GM23338 (cell line): ENCODE measurements around the gene DECR2. TPM values are rescaled to one million over a fixed set of nuclear protein-coding genes. Genes with fewer than 3 reads are reported as not detected.
A peak's percentile ranks its signal among the peaks of the same experiment; 100 is the strongest.

Experiments used
- ATAC-seq: fragments of 200-7000 bp; cut with Tn5 transposase; 3 replicates; pipeline ENCODE4 v1.9.1; 2020
- DNase-seq: peaks from one replicate; pipeline ENCODE4 v3.0.0-alpha.2; 2015; ENCODE audit warnings: low spot score
- H2AFZ ChIP-seq: fragments of 200-600 bp; sonication (generic); 2 replicates; pipeline ENCODE4 v1.8.0; 2016; ENCODE audit warnings: antibody characterized with exemption, mild to moderate bottlenecking, moderate library complexity
- H3F3A ChIP-seq: fragments of 200-600 bp; sonication (generic); replicated peaks from 2 replicates; pipeline ENCODE4 v1.8.0; 2017; ENCODE audit warnings: antibody characterized with exemption, mixed run types, low read depth
- H3K27ac ChIP-seq: fragments of 200-600 bp; sonication (generic); 2 replicates; pipeline ENCODE4 v1.6.1; 2016; ENCODE audit warnings: low read depth
- H3K27me3 ChIP-seq: fragments of 200-600 bp; sonication (generic); 2 replicates; pipeline ENCODE4 v1.8.0; 2016; ENCODE audit warnings: mild to moderate bottlenecking, mixed run types, moderate library complexity; ENCODE audit not compliant: insufficient read depth
- H3K36me3 ChIP-seq: fragments of 200-600 bp; sonication (generic); 2 replicates; pipeline ENCODE4 v1.8.0; 2016; ENCODE audit warnings: mild to moderate bottlenecking; ENCODE audit not compliant: insufficient read depth
- H3K4me1 ChIP-seq: fragments of 200-600 bp; sonication (generic); 2 replicates; pipeline ENCODE4 v1.8.0; 2016; ENCODE audit warnings: mild to moderate bottlenecking, moderate library complexity; ENCODE audit not compliant: insufficient read depth
- H3K4me2 ChIP-seq: fragments of 200-600 bp; sonication (generic); 2 replicates; pipeline ENCODE4 v1.7.1; 2017; ENCODE audit warnings: mixed run types
- H3K4me3 ChIP-seq: fragments of 200-600 bp; sonication (generic); 2 replicates; pipeline ENCODE4 v1.6.1; 2016; ENCODE audit warnings: mixed run types
- H3K79me2 ChIP-seq: fragments of 200-600 bp; sonication (generic); replicated peaks from 2 replicates; pipeline ENCODE4 v1.8.0; 2017; ENCODE audit warnings: mild to moderate bottlenecking; ENCODE audit not compliant: insufficient read depth
- H3K9me2 ChIP-seq: fragments of 200-600 bp; sonication (generic); 2 replicates; pipeline ENCODE4 v1.8.0; 2017; ENCODE audit not compliant: insufficient read depth
- H4K20me1 ChIP-seq: fragments of 200-600 bp; sonication (generic); replicated peaks from 2 replicates; pipeline ENCODE4 v1.8.0; 2017; ENCODE audit warnings: mild to moderate bottlenecking; ENCODE audit not compliant: insufficient read depth
- H3K27ac Mint-ChIP-seq: 2 replicates; pipeline ENCODE4 v1.8.0; 2020; ENCODE audit warnings: inconsistent platforms, mild to moderate bottlenecking, moderate library complexity, mixed read lengths
- H3K27me3 Mint-ChIP-seq: 3 replicates; pipeline ENCODE4 v1.8.0; 2022; ENCODE audit warnings: low read depth, mild to moderate bottlenecking, moderate library complexity, mixed read lengths, inconsistent platforms; ENCODE audit not compliant: insufficient read depth, poor library complexity
- H3K36me3 Mint-ChIP-seq: 3 replicates; pipeline ENCODE4 v1.8.0; 2021; ENCODE audit warnings: low read depth, mild to moderate bottlenecking, inconsistent platforms, moderate library complexity, mixed read lengths
- H3K4me1 Mint-ChIP-seq: 3 replicates; pipeline ENCODE4 v1.8.0; 2020; ENCODE audit warnings: mild to moderate bottlenecking, inconsistent platforms, mixed read lengths
- H3K4me3 Mint-ChIP-seq: 3 replicates; pipeline ENCODE4 v1.8.0; 2021; ENCODE audit warnings: moderate library complexity, mild to moderate bottlenecking, inconsistent platforms, mixed read lengths
- H3K9me3 Mint-ChIP-seq: 3 replicates; pipeline ENCODE4 v1.8.0; 2020; ENCODE audit warnings: moderate library complexity, mild to moderate bottlenecking, inconsistent platforms, mixed read lengths
- CTCF ChIP-seq, 2 experiments: fragments of 200-600 bp in 1 of 2; sonication (generic) in 1 of 2; conservative IDR thresholded peaks; 2 replicates each; pipeline versions ENCODE4 v1.5.1 to v1.6.1; 2016 to 2017; ENCODE audit warnings: antibody characterized with exemption in 2 of 2, low read depth in 2 of 2, mild to moderate bottlenecking in 2 of 2, moderate library complexity in 1 of 2
- ETS1 ChIP-seq: IDR thresholded peaks from 2 replicates; pipeline ENCODE4 v1.6.1; 2016; ENCODE audit warnings: antibody characterized with exemption
- EZH2 ChIP-seq: fragments of 200-600 bp; sonication (generic); IDR thresholded peaks from one replicate; pipeline ENCODE4 v1.8.0; 2017; ENCODE audit warnings: antibody characterized with exemption, mild to moderate bottlenecking, low read depth; ENCODE audit not compliant: unreplicated experiment
- JUNB ChIP-seq: IDR thresholded peaks from one replicate; pipeline ENCODE4 v1.6.1; 2016; ENCODE audit warnings: antibody characterized with exemption; ENCODE audit not compliant: unreplicated experiment
- POLR2AphosphoS5 ChIP-seq: IDR thresholded peaks from 2 replicates; pipeline ENCODE4 v1.6.1; 2016; ENCODE audit warnings: antibody characterized with exemption, low read depth
- STAT1 ChIP-seq: IDR thresholded peaks from one replicate; pipeline ENCODE4 v1.6.1; 2016; ENCODE audit warnings: antibody characterized with exemption; ENCODE audit not compliant: unreplicated experiment
- ZNF114 ChIP-seq: fragments of 250-450 bp; sonication (Bioruptor Pico); IDR thresholded peaks from 2 replicates; pipeline ENCODE4 v1.5.0; 2020; ENCODE audit warnings: mild to moderate bottlenecking, moderate library complexity
- ZNF331 ChIP-seq: fragments of 250-450 bp; sonication (Bioruptor Pico); IDR thresholded peaks from 2 replicates; pipeline ENCODE4 v1.5.0; 2020; ENCODE audit warnings: low read depth, mild to moderate bottlenecking, moderate library complexity
- polyA plus RNA-seq: library from polyadenylated mRNA; unstranded; fragments of >200 nt; fragmentation: Nextera tagmentation; extraction: Ambion mirVana; gene quantifications from 2 replicates; pipeline ENCODE4 v1.2.1, GENCODE V29; 2016
- total RNA-seq: library from RNA; depleted of rRNA; stranded (reverse); fragments of >200 nt; shearing (Covaris generic); gene quantifications from 2 replicates; pipeline ENCODE4 v1.2.3, GENCODE V29; 2014
- TF ChIP-seq, protein P1 (sequence below): IDR thresholded peaks from one replicate; pipeline ENCODE4 v1.6.1; 2018; ENCODE audit warnings: antibody characterized with exemption; ENCODE audit not compliant: unreplicated experiment

DECR2 gene
- total and polyA plus RNA-seq, 2 experiments from 2014 or later = 20.3 to 26.9 TPM

- Mint-ChIP-seq H3K27me3 (peaks cover 9% of the 10 kb centered on the region), H3K27ac (no peak overlapping the region)
Observed at GRCh38 chr16:371515-372301, 30.0 kb upstream of the DECR2 start.

GRCh38 chr16:372302-372983, 29.2 kb upstream of the DECR2 start:
- H3K79me2 ChIP-seq = no peaks in the 10 kb centered on the region; the same call in 1 of the 2 replicates
- Mint-ChIP-seq H3K9me3 (no peaks in the 10 kb centered on the region), H3K4me3 (no peak overlapping the region), H3K36me3 (peaks cover 17% of the 10 kb centered on the region), H3K27me3 (peaks cover 7% of the 10 kb centered on the region), H3K27ac (no peak overlapping the region), H3K4me1 (peaks cover 12% of the 10 kb centered on the region; the same call in 1 of the 3 replicates)
- H3K27ac ChIP-seq = no peak overlapping the region
- peaks cover 4% of the 10 kb centered on the region for H3F3A ChIP-seq
- H3K9me2 ChIP-seq = no peaks in the 10 kb centered on the region
- no peaks in the 10 kb centered on the region; the same call in none of the 2 replicates for H4K20me1 ChIP-seq
- H3K4me3 ChIP-seq = no peak overlapping the region
- H3K27me3 ChIP-seq = no peaks in the 10 kb centered on the region
- no peak for TF ChIP-seq EZH2
- TF ChIP-seq ETS1 = no peak
- no peak for TF ChIP-seq STAT1
- TF ChIP-seq CTCF (conservative IDR thresholded peaks at IDR 0.05; ENCODE audit: low read depth in 2 of 2) = no peak
- no peak for TF ChIP-seq JUNB
- TF ChIP-seq ZNF331 (CRISPR knock-in tag) = no peak
- no peak for TF ChIP-seq ZNF114 (CRISPR knock-in tag)
- TF ChIP-seq POLR2AphosphoS5 = no peak
- no peak overlapping the region for H2AFZ ChIP-seq
- no peak for DNase-seq
- no peak for ATAC-seq
- H3K36me3 ChIP-seq = peaks cover 3% of the 10 kb centered on the region; the same call in 1 of the 2 replicates
- peaks cover 4% of the 10 kb centered on the region; the same call in 1 of the 2 replicates for H3K4me1 ChIP-seq
- no peak overlapping the region for H3K4me2 ChIP-seq

More at GRCh38 chr16:371515-372301, 30.0 kb upstream of the DECR2 start:
- H3K27me3 ChIP-seq = no peaks in the 10 kb centered on the region
- H2AFZ ChIP-seq = no peak overlapping the region
- peaks cover 4% of the 10 kb centered on the region for H3F3A ChIP-seq
- peak overlapping the region; percentile 76; the same call in 1 of the 2 replicates for H3K27ac ChIP-seq
- Mint-ChIP-seq H3K9me3 (no peaks in the 10 kb centered on the region), H3K4me3 (no peak overlapping the region; the same call in 2 of the 3 replicates), H3K36me3 (peaks cover 22% of the 10 kb centered on the region), H3K4me1 (peaks cover 12% of the 10 kb centered on the region; the same call in 1 of the 3 replicates)
- ATAC-seq = no peak
- peaks cover 4% of the 10 kb centered on the region; the same call in 1 of the 2 replicates for H3K4me1 ChIP-seq
- no peak overlapping the region for H3K4me3 ChIP-seq
- no peaks in the 10 kb centered on the region; the same call in 1 of the 2 replicates for H3K79me2 ChIP-seq
- H3K9me2 ChIP-seq = no peaks in the 10 kb centered on the region
- H3K36me3 ChIP-seq = peaks cover 4% of the 10 kb centered on the region; the same call in 1 of the 2 replicates
- TF ChIP-seq EZH2 (no peak), ZNF114 (CRISPR knock-in tag) (no peak), STAT1 (no peak), ZNF331 (CRISPR knock-in tag) (no peak)
- TF ChIP-seq, protein P1, sequence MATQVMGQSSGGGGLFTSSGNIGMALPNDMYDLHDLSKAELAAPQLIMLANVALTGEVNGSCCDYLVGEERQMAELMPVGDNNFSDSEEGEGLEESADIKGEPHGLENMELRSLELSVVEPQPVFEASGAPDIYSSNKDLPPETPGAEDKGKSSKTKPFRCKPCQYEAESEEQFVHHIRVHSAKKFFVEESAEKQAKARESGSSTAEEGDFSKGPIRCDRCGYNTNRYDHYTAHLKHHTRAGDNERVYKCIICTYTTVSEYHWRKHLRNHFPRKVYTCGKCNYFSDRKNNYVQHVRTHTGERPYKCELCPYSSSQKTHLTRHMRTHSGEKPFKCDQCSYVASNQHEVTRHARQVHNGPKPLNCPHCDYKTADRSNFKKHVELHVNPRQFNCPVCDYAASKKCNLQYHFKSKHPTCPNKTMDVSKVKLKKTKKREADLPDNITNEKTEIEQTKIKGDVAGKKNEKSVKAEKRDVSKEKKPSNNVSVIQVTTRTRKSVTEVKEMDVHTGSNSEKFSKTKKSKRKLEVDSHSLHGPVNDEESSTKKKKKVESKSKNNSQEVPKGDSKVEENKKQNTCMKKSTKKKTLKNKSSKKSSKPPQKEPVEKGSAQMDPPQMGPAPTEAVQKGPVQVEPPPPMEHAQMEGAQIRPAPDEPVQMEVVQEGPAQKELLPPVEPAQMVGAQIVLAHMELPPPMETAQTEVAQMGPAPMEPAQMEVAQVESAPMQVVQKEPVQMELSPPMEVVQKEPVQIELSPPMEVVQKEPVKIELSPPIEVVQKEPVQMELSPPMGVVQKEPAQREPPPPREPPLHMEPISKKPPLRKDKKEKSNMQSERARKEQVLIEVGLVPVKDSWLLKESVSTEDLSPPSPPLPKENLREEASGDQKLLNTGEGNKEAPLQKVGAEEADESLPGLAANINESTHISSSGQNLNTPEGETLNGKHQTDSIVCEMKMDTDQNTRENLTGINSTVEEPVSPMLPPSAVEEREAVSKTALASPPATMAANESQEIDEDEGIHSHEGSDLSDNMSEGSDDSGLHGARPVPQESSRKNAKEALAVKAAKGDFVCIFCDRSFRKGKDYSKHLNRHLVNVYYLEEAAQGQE = no peak
- no peaks in the 10 kb centered on the region; the same call in none of the 2 replicates for H4K20me1 ChIP-seq
- H3K4me2 ChIP-seq = no peak overlapping the region
- no peak for DNase-seq
